Activated T-cell treated with anti-CD3 and anti-CD28 coated beads, Interleukin-2, amount 50 U/mL, for 24 hours (primary cell): ENCODE data around the gene NPBWR2.
"Not testable (repeated sequence)": the region's sequence is repeated elsewhere in the genome, so short reads cannot be mapped to it uniquely, and the experiment has no call there.

Experiments used
- DNase-seq: peaks from one replicate; pipeline ENCODE4 v3.0.0-alpha.2; 2020
- H3K27ac Mint-ChIP-seq: 2 replicates; pipeline ENCODE4 v1.8.0; 2020; ENCODE audit warnings: mild to moderate bottlenecking, mixed read lengths
- H3K27me3 Mint-ChIP-seq: 2 replicates; pipeline ENCODE4 v1.8.0; 2020; ENCODE audit warnings: mixed read lengths
- H3K36me3 Mint-ChIP-seq: 2 replicates; pipeline ENCODE4 v1.8.0; 2020; ENCODE audit warnings: low read depth, mixed read lengths
- H3K4me1 Mint-ChIP-seq: 2 replicates; pipeline ENCODE4 v1.8.0; 2020; ENCODE audit warnings: low read depth, mixed read lengths
- H3K4me3 Mint-ChIP-seq: 2 replicates; pipeline ENCODE4 v1.8.0; 2020; ENCODE audit warnings: mild to moderate bottlenecking, moderate library complexity, mixed read lengths
- H3K9me3 Mint-ChIP-seq: 2 replicates; pipeline ENCODE4 v1.8.0; 2020; ENCODE audit warnings: mixed read lengths

The NPBWR2 gene

DNA sequence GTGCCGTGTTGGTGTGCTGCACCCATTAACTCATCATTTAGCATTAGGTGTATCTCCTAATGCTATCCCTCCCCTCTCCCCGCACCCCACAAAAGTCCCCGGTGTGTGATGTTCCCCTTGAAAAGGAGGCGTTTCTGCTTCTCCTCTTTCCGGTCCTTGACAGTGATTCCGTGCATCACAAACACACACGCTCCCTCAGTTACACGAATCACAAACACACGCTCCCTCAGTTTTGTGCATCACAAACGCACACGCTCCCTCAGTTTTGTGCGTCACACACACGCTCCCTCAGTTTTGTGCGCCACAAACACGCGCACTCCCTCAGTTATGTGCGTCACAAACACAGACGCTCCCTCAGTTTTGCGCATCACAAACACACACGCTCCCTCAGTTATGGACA, 27.4 kb upstream of the NPBWR2 start:
- not testable (repeated sequence) for H3K36me3 Mint-ChIP-seq, H3K9me3 Mint-ChIP-seq, H3K27ac Mint-ChIP-seq, DNase-seq, H3K4me1 Mint-ChIP-seq, H3K4me3 Mint-ChIP-seq
- peaks cover 22% of the 10 kb centered on the region for H3K27me3 Mint-ChIP-seq

DNA sequence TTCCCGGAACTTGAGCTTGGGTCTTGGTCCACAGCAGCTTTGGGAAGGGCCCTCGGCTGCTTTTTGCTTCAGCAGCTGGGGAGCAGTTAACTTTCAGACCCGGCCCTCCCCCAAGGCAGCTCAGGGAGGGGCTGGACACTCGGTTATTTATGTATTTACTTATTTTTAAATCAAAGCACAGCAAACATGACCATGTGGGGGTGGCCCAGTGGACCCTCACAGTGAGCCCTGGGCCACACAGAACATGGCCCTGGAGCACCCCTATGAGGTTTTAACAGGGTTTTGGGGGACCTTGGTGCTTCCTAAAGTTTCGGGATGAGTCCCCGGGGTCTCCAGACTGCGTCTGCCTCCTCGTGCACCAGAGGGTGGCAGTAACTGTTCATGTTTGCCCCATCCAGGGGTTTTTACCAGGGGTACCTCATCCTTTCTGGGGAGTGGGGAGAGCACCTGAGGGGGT, 26.6 kb upstream of the NPBWR2 start:
- Mint-ChIP-seq H3K4me3 (no peak overlapping the region), H3K27me3 (peaks cover 29% of the 10 kb centered on the region), H3K36me3 (no peaks in the 10 kb centered on the region), H3K27ac (no peak overlapping the region), H3K4me1 (no peaks in the 10 kb centered on the region), H3K9me3 (no peaks in the 10 kb centered on the region)
- DNase-seq, result no peak

DNA sequence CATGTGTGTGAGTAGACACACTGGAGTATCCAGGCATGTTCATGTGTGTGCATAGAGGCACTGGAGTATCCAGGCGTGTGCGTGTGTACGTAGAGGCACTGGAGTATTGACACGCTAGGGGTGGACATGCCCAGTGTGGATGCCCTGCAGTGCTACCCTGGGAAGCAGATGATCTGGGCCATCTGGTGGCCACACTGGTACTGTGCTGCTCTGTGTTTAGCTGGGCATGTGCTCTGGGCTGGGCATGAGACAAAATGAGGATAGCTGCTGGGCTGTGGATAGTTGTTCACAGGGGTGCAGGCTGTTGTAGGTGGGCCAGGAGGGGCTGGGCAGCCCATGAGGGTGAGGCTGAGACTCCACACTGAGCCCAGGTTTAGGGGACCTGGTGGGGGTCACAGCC, 24.0 kb upstream of the NPBWR2 start:
- Mint-ChIP-seq H3K9me3 (no peaks in the 10 kb centered on the region), H3K27me3 (peaks cover 36% of the 10 kb centered on the region), H3K4me1 (no peaks in the 10 kb centered on the region), H3K4me3 (no peak overlapping the region), H3K36me3 (no peaks in the 10 kb centered on the region), H3K27ac (no peak overlapping the region)
- no peak for DNase-seq

DNA sequence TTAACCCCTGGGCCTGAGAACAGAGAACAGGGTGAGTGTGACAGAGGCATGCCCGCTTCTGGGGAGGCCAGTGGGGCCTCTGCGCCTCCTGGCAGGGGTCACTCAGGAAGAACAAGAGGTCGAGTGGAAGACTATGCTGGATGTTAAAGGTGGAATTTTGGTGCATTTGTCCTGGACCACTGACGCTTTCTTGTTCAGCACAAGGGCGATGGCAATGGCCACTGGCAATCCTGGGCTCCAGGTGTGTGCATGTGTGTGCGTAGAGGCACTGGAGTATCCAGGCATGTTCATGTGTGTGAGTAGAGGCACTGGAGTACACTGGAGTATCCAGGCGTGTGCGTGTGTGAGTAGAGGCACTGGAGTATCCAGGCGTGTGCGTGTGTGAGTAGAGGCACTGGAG, 23.5 kb upstream of the NPBWR2 start:
- Mint-ChIP-seq H3K4me1 (no peaks in the 10 kb centered on the region), H3K9me3 (no peaks in the 10 kb centered on the region), H3K27ac (no peak overlapping the region), H3K36me3 (no peaks in the 10 kb centered on the region), H3K27me3 (peaks cover 33% of the 10 kb centered on the region), H3K4me3 (no peak overlapping the region)
- DNase-seq, result no peak

DNA sequence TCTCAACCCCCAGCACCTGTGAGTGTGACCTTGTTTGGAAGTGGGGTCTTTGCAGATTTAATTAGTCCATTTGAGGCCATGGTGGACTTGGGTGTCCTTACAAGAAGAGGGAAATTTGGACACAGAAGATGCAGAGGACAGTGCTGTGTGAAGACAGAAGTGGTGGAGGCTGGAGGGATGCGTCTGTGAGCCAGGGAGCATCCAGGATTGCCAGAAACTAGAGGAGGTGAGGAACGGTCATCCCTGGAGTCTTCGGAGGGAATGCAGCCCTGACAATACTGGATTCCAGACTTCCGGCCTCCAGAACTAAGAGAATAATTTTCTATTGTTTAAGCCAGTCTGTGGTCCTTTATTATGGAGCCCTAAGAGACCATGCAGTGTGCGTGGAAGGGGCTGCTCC, 22.9 kb upstream of the NPBWR2 start:
- Mint-ChIP-seq H3K36me3 (no peaks in the 10 kb centered on the region), H3K27me3 (peaks cover 27% of the 10 kb centered on the region), H3K27ac (no peak overlapping the region), H3K4me3 (no peak overlapping the region), H3K9me3 (no peaks in the 10 kb centered on the region), H3K4me1 (no peaks in the 10 kb centered on the region)
- DNase-seq, result no peak

DNA sequence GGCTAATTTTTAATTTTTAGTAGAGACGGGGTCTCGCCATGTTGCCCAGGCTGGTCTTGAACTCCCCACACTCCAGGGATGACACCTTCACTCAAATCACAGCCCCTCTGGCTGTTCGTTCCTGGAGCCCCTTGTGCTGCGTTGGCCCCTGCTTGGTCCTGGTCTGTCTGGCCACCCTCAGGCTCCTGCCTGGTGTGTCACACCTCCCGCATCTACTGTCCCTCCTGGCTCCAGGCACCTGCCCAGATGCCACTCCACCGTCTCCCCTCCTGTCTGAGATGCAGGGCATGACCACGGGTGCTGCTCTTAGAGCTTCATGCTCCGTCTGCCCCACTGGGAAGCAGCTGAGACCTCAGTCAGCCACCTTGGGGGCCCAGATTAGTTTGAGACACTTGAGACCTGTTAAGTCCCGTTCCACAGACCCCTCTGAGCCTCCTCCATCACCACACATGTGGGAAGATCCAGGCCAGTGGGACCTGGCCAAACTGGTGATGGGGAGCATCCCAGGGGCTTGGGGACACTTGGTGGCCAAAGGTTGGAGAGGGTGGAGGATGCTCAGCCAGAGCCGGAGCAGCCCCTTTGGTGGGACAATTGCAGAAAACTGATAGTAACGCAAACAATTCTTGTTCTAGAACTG, 21.9 kb upstream of the NPBWR2 start:
- H3K4me3 Mint-ChIP-seq, result no peak overlapping the region
- peaks cover 30% of the 10 kb centered on the region for H3K27me3 Mint-ChIP-seq
- no peak for DNase-seq
- no peaks in the 10 kb centered on the region for H3K4me1 Mint-ChIP-seq
- H3K36me3 Mint-ChIP-seq, result no peaks in the 10 kb centered on the region
- no peak overlapping the region for H3K27ac Mint-ChIP-seq
- no peaks in the 10 kb centered on the region for H3K9me3 Mint-ChIP-seq

DNA sequence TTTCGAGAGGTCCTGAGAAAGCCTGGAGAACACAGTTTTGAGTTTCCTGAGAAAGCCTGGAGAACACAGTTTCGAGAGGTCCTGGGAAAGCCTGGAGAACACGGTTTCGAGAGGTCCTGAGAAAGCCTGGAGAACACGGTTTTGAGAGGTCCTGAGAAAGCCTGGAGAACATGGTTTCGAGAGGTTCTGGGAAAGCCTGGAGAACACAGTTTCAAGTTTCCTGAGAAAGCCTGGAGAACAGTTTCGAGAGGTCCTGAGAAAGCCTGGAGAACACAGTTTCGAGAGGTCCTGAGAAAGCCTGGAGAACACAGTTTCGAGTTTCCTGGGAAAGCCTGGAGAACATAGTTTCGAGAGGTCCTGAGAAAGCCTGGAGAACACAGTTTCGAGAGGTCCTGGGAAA, 16.2 kb upstream of the NPBWR2 start:
- not testable (repeated sequence) for H3K4me3 Mint-ChIP-seq, H3K4me1 Mint-ChIP-seq, DNase-seq, H3K9me3 Mint-ChIP-seq, H3K36me3 Mint-ChIP-seq, H3K27ac Mint-ChIP-seq
- H3K27me3 Mint-ChIP-seq, result peaks cover 20% of the 10 kb centered on the region

DNA sequence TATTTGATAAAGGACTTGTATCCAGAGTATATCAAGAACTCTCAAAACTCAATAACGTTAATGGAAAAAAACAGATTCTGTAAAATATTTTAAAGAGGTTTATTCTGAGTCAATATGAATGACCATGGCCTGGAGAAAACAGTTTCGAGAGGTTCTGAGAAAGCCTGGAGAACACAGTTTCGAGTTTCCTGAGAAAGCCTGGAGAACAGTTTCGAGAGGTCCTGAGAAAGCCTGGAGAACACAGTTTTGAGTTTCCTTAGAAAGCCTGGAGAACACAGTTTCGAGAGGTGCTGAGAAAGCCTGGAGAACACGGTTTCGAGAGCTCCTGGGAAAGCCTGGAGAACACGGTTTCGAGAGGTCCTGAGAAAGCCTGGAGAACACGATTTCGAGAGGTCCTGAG, 15.6 kb upstream of the NPBWR2 start:
- H3K4me1 Mint-ChIP-seq, H3K4me3 Mint-ChIP-seq, H3K9me3 Mint-ChIP-seq, H3K36me3 Mint-ChIP-seq, H3K27ac Mint-ChIP-seq, DNase-seq: not testable (repeated sequence)
- peaks cover 16% of the 10 kb centered on the region for H3K27me3 Mint-ChIP-seq

DNA sequence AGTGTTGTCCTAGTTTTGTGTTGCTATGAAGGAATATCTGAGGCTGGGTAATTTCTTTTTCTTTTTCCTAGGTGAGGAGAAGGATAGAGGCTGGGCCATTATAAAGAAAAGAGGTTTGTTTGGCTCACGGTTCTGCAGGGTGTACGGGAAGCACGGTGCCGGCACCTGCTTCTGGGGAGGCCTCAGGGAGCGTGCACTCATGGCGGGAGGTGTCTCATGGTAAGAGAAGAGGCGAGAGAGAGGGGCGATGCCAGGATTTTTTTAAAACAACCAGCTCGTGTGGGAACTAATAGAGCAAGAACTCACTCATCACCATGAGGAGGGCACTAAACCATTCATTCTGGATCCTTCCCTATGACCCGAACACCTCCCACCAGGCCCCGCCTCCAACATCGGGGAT, 14.2 kb upstream of the NPBWR2 start:
- H3K4me3 Mint-ChIP-seq, result no peak overlapping the region
- H3K27ac Mint-ChIP-seq, result no peak overlapping the region
- peaks cover 9% of the 10 kb centered on the region for H3K4me1 Mint-ChIP-seq
- peaks cover 16% of the 10 kb centered on the region for H3K27me3 Mint-ChIP-seq
- H3K36me3 Mint-ChIP-seq, result no peaks in the 10 kb centered on the region
- no peaks in the 10 kb centered on the region for H3K9me3 Mint-ChIP-seq
- DNase-seq, result no peak

DNA sequence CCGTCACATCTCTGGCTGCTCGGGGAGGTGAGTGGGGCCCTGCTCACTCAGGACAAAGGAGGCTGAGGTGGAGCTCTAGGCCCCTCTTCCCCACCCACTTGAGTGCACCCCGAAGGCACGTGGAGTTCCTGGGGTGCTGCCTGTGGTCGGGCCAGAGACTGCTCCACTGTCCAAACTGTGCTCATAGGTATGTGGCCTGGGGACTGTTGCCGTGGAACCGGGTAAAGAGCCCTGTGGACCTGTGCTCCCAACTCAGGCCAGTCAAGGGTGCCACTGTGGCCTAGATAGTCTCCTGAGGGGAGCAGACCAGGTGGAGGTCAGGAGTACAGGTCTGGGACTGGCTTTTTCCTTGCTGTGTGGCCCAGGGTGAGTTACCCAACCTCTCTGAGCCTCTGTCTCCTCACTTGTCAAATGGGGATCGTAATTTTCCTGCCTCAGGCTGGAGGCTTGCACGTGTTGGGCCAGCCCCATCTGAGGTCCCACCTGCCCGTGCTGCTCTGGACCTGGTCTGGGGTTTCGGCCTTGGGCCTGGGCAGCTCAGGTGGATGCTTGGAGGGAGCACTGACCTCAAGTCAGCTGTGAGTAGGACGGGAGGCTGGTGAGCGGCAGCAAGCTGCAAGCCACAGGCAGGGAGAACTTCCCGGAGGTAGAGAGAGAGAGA, 12.4 kb upstream of the NPBWR2 start:
- Mint-ChIP-seq H3K27ac (peak overlapping the region; percentile 85), H3K4me1 (peaks cover 9% of the 10 kb centered on the region), H3K9me3 (no peaks in the 10 kb centered on the region), H3K36me3 (no peaks in the 10 kb centered on the region), H3K4me3 (peak overlapping the region; percentile 49), H3K27me3 (peaks cover 13% of the 10 kb centered on the region)
- no peak for DNase-seq

DNA sequence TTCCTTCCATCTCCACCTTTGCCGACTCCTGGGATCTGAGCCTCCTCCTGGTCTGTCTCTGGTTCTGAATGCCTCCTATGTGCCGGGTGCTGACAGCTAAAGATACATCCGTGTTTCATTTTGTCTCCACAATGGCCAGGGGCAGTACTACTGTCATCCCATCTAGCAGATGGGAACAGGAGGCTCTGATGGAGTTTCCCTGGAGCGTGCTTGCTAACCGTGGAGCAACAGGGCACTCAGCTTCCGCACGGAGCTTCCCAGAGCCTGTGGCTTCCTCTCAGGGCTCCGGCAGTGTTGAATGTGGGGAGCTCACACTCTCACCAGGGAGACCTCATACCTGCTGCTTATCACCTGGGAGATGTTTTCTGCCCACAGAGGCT, 11.9 kb upstream of the NPBWR2 start:
- no peak overlapping the region for H3K4me3 Mint-ChIP-seq
- H3K27ac Mint-ChIP-seq, result no peak overlapping the region

DNA sequence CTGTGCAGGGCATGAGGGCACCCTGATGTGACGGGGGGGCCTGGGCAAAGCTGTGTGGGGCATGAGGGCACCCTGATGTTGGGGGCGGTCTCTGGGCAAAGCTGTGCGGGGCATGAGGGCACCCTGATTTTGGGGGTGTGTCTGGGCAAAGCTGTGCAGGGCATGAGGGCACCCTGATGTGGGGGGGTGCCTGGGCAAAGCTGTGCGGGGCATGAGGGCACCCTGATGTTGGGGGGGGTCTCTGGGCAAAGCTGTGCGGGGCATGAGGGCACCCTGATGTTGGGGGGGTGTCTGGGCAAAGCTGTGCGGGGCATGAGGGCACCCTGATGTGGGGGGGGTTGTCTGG, 10.0 kb upstream of the NPBWR2 start:
- H3K4me1 Mint-ChIP-seq, H3K9me3 Mint-ChIP-seq, H3K36me3 Mint-ChIP-seq, H3K27ac Mint-ChIP-seq, H3K27me3 Mint-ChIP-seq, DNase-seq, H3K4me3 Mint-ChIP-seq: not testable (repeated sequence)

More for the DNA sequence above, 11.9 kb upstream of the NPBWR2 start:
- H3K36me3 Mint-ChIP-seq, result no peaks in the 10 kb centered on the region
- peak; percentile 33 for DNase-seq
- H3K27me3 Mint-ChIP-seq, result peaks cover 13% of the 10 kb centered on the region
- H3K9me3 Mint-ChIP-seq, result no peaks in the 10 kb centered on the region
- peaks cover 9% of the 10 kb centered on the region for H3K4me1 Mint-ChIP-seq

DNA sequence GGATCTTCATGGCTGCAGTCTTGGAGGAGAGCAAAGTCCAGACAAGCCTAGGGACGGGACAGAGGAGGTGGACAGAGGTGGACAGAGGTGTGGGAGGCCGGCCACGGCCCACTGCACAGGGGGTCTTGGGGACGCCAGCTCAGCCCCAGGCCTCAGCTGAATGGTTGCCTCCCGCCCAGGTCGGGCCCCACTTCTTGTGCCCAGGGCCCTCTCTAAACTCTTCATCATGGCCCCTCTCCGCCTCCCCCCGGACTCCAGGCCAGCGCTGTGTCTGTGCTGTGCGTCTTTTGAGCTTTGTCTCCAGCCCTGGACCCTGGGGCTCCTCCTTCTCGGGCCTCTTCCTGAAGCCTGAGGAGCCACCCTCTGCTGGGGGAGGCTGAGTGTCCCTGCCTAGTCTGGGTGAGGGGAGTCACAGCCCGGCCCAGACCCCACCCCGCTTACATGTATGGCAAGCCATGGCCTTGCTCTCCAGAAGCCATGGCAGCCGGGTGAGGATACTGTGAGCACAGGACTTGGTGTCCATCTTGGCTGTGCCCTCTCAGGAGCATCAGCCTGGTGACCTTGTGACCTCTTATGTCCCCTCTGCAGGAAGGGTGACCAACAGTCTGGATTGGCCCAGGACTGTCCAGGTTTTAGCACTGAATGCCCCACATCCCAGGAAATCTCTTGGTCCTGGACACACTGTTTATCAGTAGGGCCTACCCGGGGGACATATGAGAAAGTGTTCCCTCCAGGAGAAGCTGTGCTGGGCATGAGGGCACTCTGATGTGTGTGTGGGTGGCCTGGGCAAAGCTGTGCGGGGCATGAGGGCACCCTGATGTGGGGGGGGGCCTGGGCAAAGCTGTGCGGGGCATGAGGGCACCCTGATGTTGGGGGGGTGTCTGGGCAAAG, 9.4 kb upstream of the NPBWR2 start:
- Mint-ChIP-seq H3K9me3 (no peaks in the 10 kb centered on the region), H3K36me3 (no peaks in the 10 kb centered on the region), H3K4me3 (no peak overlapping the region), H3K27ac (no peak overlapping the region), H3K4me1 (peaks cover 9% of the 10 kb centered on the region), H3K27me3 (peaks cover 6% of the 10 kb centered on the region)
- peak; percentile 22 for DNase-seq

DNA sequence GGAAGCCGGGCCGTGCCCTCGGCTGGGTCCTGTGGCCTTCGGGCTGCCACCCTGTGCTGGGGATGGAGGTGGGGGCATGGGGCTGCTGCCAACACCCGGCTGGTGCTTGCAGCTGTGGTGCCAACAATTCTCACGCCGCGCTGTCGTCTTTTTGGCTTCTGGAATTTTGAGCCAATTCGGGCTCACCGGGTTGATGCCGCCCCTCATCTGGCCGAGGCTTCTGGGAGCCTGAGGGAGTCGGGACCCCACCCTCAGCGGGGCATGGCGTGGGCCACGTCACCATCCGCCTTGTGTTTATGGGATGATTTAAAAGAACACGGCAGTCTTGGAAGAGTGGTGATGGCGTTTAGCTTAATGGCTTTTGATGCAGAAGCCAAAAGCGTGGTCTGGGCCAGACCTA, 8.7 kb upstream of the NPBWR2 start:
- DNase-seq, result peak; percentile 9
- Mint-ChIP-seq H3K27ac (no peak overlapping the region), H3K36me3 (no peaks in the 10 kb centered on the region), H3K27me3 (no peaks in the 10 kb centered on the region), H3K9me3 (no peaks in the 10 kb centered on the region), H3K4me1 (peaks cover 9% of the 10 kb centered on the region), H3K4me3 (no peak overlapping the region)
